GM23248 (cell line): ENCODE measurements around the gene NECAP2. TPM values are rescaled to one million over a fixed set of nuclear protein-coding genes. Genes with fewer than 3 reads are reported as not detected.
"Not testable (repeated sequence)": the region's sequence is repeated elsewhere in the genome, so short reads cannot be mapped to it uniquely, and the experiment has no call there.

ENCODE experiments used
- DNase-seq: peaks from one replicate; pipeline ENCODE4 v3.0.0-alpha.2; 2015
- H2AFZ ChIP-seq: fragments of 200-600 bp; sonication (generic); 2 replicates; pipeline ENCODE4 v1.6.1; 2016; ENCODE audit warnings: antibody characterized with exemption
- H3F3A ChIP-seq: fragments of 200-600 bp; sonication (generic); 2 replicates; pipeline ENCODE4 v1.6.1; 2016; ENCODE audit warnings: mild to moderate bottlenecking, antibody characterized with exemption, mixed run types; ENCODE audit not compliant: insufficient read depth
- H3K27ac ChIP-seq: fragments of 200-600 bp; sonication (generic); 2 replicates; pipeline ENCODE4 v1.5.1; 2016; ENCODE audit warnings: mild to moderate bottlenecking
- H3K27me3 ChIP-seq: fragments of 200-600 bp; sonication (generic); replicated peaks from 2 replicates; pipeline ENCODE4 v1.6.1; 2016; ENCODE audit warnings: mild to moderate bottlenecking; ENCODE audit not compliant: insufficient read depth
- H3K36me3 ChIP-seq: fragments of 200-600 bp; sonication (generic); 2 replicates; pipeline ENCODE4 v1.6.1; 2016; ENCODE audit warnings: low read depth, mild to moderate bottlenecking
- H3K4me1 ChIP-seq: fragments of 200-600 bp; sonication (generic); 2 replicates; pipeline ENCODE4 v1.6.1; 2016; ENCODE audit warnings: mild to moderate bottlenecking; ENCODE audit not compliant: insufficient read depth
- H3K4me2 ChIP-seq: fragments of 200-600 bp; sonication (generic); one replicate; pipeline ENCODE4 v1.6.1; 2016; ENCODE audit warnings: mild to moderate bottlenecking; ENCODE audit not compliant: unreplicated experiment
- H3K4me3 ChIP-seq: fragments of 200-600 bp; sonication (generic); 2 replicates; pipeline ENCODE4 v1.5.1; 2016; ENCODE audit warnings: mild to moderate bottlenecking
- H3K79me2 ChIP-seq: fragments of 200-600 bp; sonication (generic); 2 replicates; pipeline ENCODE4 v1.6.1; 2016; ENCODE audit warnings: mild to moderate bottlenecking; ENCODE audit not compliant: insufficient read depth
- H3K9ac ChIP-seq: fragments of 200-600 bp; sonication (generic); 2 replicates; pipeline ENCODE4 v1.6.1; 2016; ENCODE audit warnings: mild to moderate bottlenecking
- H3K9me2 ChIP-seq: fragments of 200-600 bp; sonication (generic); 2 replicates; pipeline ENCODE4 v1.6.1; 2016; ENCODE audit warnings: mixed run types, mild to moderate bottlenecking, moderate library complexity; ENCODE audit not compliant: insufficient read depth
- H3K9me3 ChIP-seq: fragments of 200-600 bp; sonication (generic); one replicate; pipeline ENCODE4 v1.6.1; 2017; ENCODE audit warnings: low read depth
- H4K20me1 ChIP-seq: fragments of 200-600 bp; sonication (generic); 2 replicates; pipeline ENCODE4 v1.6.0; 2016; ENCODE audit not compliant: insufficient read depth
- EZH2 ChIP-seq: fragments of 200-600 bp; sonication (generic); IDR thresholded peaks from 2 replicates; pipeline ENCODE4 v1.6.1; 2018; ENCODE audit warnings: antibody characterized with exemption, mild to moderate bottlenecking; ENCODE audit not compliant: insufficient read depth, poor library complexity, severe bottlenecking
- EZH2phosphoT487 ChIP-seq: fragments of 200-600 bp; sonication (generic); IDR thresholded peaks from 2 replicates; pipeline ENCODE4 v1.6.1; 2018; ENCODE audit warnings: antibody characterized with exemption, moderate library complexity, mild to moderate bottlenecking, low read depth; ENCODE audit not compliant: insufficient read depth
- WGBS, 2 experiments: methylation state at CpG; one replicate each; pipeline ENCODE4 v1.1.6; 2015 to 2017; ENCODE audit warnings: low lambda C conversion rate in 2 of 2, low coverage in 1 of 2; ENCODE audit errors: missing lambda C conversion rate in 2 of 2; 5-methylcytosine and 5-hydroxymethylcytosine counted together
- in situ Hi-C: fragments of 300-500 bp; cut with MboI; formaldehyde crosslinking; loops from 2 replicates; pipeline ENCODE4 v1.15.0; 2020
- polyA plus RNA-seq: library from polyadenylated mRNA; unstranded; fragments of >200 nt; fragmentation: Nextera tagmentation; extraction: Ambion mirVana; gene quantifications from 2 replicates; pipeline ENCODE4 v1.2.1, GENCODE V29; 2016
- total RNA-seq: library from RNA; depleted of rRNA; stranded (reverse); fragments of >200 nt; shearing (Covaris generic); gene quantifications from 2 replicates; pipeline ENCODE4 v1.2.3, GENCODE V29; 2014

NECAP2 gene
- total and polyA plus RNA-seq, 2 experiments from 2014 or later = 102 to 117 TPM

GRCh38 chr1:16468558-16468957 lies 28.0 kb downstream of the NECAP2 start:
- H3K9me3 ChIP-seq = no peaks in the 10 kb centered on the region
- no peaks in the 10 kb centered on the region for H3K9me2 ChIP-seq
- H3K27ac ChIP-seq = no peak overlapping the region
- no peak overlapping the region for H3K9ac ChIP-seq
- no peaks in the 10 kb centered on the region for H3K4me1 ChIP-seq
- no peak overlapping the region for H3K4me3 ChIP-seq
- 0 out of 2 replicates have a peak, but pooled peaks cover 6% of the 10 kb centered on the region for H3F3A ChIP-seq
- WGBS, 2 experiments = 98 to 100% methylated on average over 3 of the region's 3 CpGs
- DNase-seq = no peak
- H3K4me2 ChIP-seq = no peak overlapping the region
- TF ChIP-seq EZH2phosphoT487 (no peak), EZH2 (no peak)
- peaks cover 2% of the 10 kb centered on the region for H3K36me3 ChIP-seq
- no peaks in the 10 kb centered on the region for H3K27me3 ChIP-seq
- H3K79me2 ChIP-seq = no peaks in the 10 kb centered on the region
- in situ Hi-C loops = no loop called here
- no peaks in the 10 kb centered on the region for H4K20me1 ChIP-seq
- H2AFZ ChIP-seq = no peak overlapping the region

DNA sequence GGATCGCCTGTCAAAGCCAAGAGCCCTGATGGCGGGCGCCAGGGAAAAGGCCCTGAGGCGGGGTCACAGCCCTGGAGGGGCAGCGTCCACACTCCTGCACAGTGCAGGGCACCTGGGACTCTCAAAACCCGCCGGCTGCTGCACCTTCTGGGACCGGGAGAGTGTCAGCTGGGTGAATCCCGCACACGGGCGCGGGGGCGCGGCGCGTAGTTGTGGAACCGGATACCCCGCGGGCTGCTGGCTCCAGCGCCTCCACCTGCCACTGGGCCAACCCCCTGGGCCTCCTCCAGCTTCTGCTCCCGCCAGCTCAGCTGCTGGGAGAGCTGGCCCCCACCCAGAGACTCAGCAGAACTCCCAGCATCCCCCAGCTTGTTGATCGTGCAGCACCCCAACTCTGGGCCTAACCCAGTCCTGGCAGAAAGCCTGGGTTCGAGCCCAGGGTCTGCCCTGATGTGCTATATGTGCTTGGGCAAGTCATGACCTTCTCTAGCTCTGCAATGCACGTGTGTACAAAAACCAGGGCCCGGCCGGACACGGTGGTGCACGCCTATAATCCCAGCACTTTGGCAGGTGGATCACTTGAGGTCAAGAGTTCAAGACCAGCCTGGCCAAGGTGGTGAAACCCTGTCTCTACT lies 33.8 kb downstream of the NECAP2 start:
- peaks cover 4% of the 10 kb centered on the region for H3K36me3 ChIP-seq
- no peak overlapping the region for H3K4me2 ChIP-seq
- no peak overlapping the region for H3K4me3 ChIP-seq
- H3K4me1 ChIP-seq = no peaks in the 10 kb centered on the region
- no peak for TF ChIP-seq EZH2
- no peak for DNase-seq
- H3K9me3 ChIP-seq = no peaks in the 10 kb centered on the region
- no peaks in the 10 kb centered on the region for H3F3A ChIP-seq
- no peaks in the 10 kb centered on the region for H3K9me2 ChIP-seq
- no peaks in the 10 kb centered on the region for H4K20me1 ChIP-seq
- in situ Hi-C loops = no loop called here
- H3K27ac ChIP-seq = no peak overlapping the region
- H3K9ac ChIP-seq = no peak overlapping the region
- H3K27me3 ChIP-seq = no peaks in the 10 kb centered on the region
- no peak overlapping the region for H2AFZ ChIP-seq
- 91 to 92% methylated on average over 23 to 27 of the region's 28 CpGs for WGBS, 2 experiments
- H3K79me2 ChIP-seq = no peaks in the 10 kb centered on the region

DNA sequence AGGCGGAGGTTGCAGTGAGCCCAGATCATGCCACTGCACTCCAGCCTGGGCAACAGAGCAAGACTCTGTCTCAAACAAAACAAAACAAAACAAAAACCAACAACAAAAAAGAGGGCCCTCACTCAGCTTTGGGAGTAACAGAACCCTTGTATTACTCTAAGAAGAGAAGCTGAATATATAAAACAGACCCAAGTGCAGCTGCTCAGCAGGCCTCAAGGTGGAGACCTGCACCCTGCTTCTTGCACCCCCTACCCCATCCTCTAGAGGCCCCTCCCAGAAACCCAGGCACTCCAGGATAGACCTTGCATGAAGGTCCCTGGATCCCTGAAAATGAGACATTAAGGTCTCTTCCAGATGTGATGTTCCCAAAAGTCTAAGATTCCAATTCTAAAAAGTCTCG lies 34.4 kb downstream of the NECAP2 start:
- H3F3A ChIP-seq, DNase-seq, H3K4me2 ChIP-seq, H4K20me1 ChIP-seq, H3K9ac ChIP-seq, H3K27ac ChIP-seq, H3K4me1 ChIP-seq, H3K9me3 ChIP-seq, H3K9me2 ChIP-seq, H3K79me2 ChIP-seq, H3K36me3 ChIP-seq, H3K27me3 ChIP-seq, in situ Hi-C loops, H2AFZ ChIP-seq, H3K4me3 ChIP-seq: not testable (repeated sequence)
- 100% methylated on average over 2 of the region's 2 CpGs for WGBS, 2 experiments

- H3K36me3 ChIP-seq, H3K27ac ChIP-seq, H2AFZ ChIP-seq, H3K27me3 ChIP-seq, DNase-seq, H3K79me2 ChIP-seq, H3K9me2 ChIP-seq, H4K20me1 ChIP-seq, H3K4me1 ChIP-seq, H3F3A ChIP-seq, H3K9ac ChIP-seq, H3K9me3 ChIP-seq, in situ Hi-C loops, H3K4me2 ChIP-seq, H3K4me3 ChIP-seq: not testable (repeated sequence)
- WGBS, 2 experiments = 95 to 96% methylated on average over 21 to 24 of the region's 29 CpGs
Observed at GRCh38 chr1:16475771-16476770, 35.5 kb downstream of the NECAP2 start.
